Ovary (tissue), 9 donors: ENCODE measurements around the gene ZMIZ1. TPM values are rescaled to one million over a fixed set of nuclear protein-coding genes. Genes with fewer than 3 reads are reported as not detected.

Experiments used
- DNase-seq, 5 donors: peaks; one replicate each; pipeline ENCODE4 v3.0.0-alpha.2; 2019 to 2020
- H3K27ac ChIP-seq, 2 donors: fragments of 200-600 bp; one replicate each; pipeline versions ENCODE4 v1.5.1 to v1.8.0; 2019 to 2022
- H3K27me3 ChIP-seq: fragments of 200-600 bp; one replicate; pipeline ENCODE4 v1.8.0; 2022
- H3K36me3 ChIP-seq: fragments of 200-600 bp; sonication (generic); one replicate; pipeline ENCODE4 v1.5.1; 2019
- H3K4me1 ChIP-seq: one replicate; pipeline ENCODE4 v1.8.1; 2013; ENCODE audit warnings: mild to moderate bottlenecking, moderate library complexity; ENCODE audit not compliant: insufficient read depth
- H3K4me3 ChIP-seq: fragments of 200-600 bp; sonication (generic); one replicate; pipeline ENCODE4 v1.5.1; 2017
- H3K9me3 ChIP-seq, 2 donors: fragments of 200-600 bp in 1 of 2; sonication (generic) in 1 of 2; one replicate each; pipeline versions ENCODE4 v1.5.1 to v1.8.1; 2013 to 2019; ENCODE audit warnings: mild to moderate bottlenecking in 1 of 2, moderate library complexity in 1 of 2
- EP300 ChIP-seq: sonication (generic); formaldehyde crosslinking; IDR thresholded peaks from one replicate; pipeline ENCODE4 v1.6.1; 2017; ENCODE audit warnings: antibody characterized with exemption
- POLR2A ChIP-seq: fragments of 450-650 bp; IDR thresholded peaks from one replicate; pipeline ENCODE4 v1.6.1; 2017; ENCODE audit warnings: antibody characterized with exemption, mild to moderate bottlenecking, moderate library complexity
- WGBS, 3 donors: extraction: QIAGEN DNeasy Blood & Tissue Kit in 1 of 3; methylation state at CpG; one replicate each; pipeline versions ENCODE4 v1.1.5 to v1.1.7; 2013 to 2017; 5-methylcytosine and 5-hydroxymethylcytosine counted together
- intact Hi-C, 4 donors: fragments of 100-400 bp; cut with DNase I; formaldehyde crosslinking; loops; one replicate each; pipeline versions ENCODE4 v1.11.0 to v1.15.1; 2022 to 2023
- polyA plus RNA-seq, 2 donors: library from polyadenylated mRNA; stranded (reverse); fragments of 200-250 nt in 1 of 2; fragments of 350-450 nt in 1 of 2; fragmentation: Illumina TruSeq in 1 of 2; extraction: RNeasy Lipid Tissue Mini Kit (QIAGEN cat#74804) in 1 of 2; gene quantifications; one replicate each; pipeline ENCODE4 v1.2.3, GENCODE V29; 2013 to 2014
- total RNA-seq, 7 donors: library from RNA; depleted of rRNA in 2 of 7; stranded (reverse); fragments of >200 nt in 2 of 7; fragmentation: NEBNext Ultra II Directional in 3 of 7; extraction: Animal tissue kit (Norgen Biotek cat#: 25700) in 3 of 7; gene quantifications; one replicate each; pipeline versions ENCODE4 v1.1.0 to v1.2.4, GENCODE V29; 2016 to 2023
- TF ChIP-seq, protein P1 (sequence below), 3 donors: fragments of 450-650 bp in 2 of 3; fragments of 200-600 bp in 1 of 3; IDR thresholded peaks; one replicate each; pipeline versions ENCODE4 v1.5.1 to v1.8.0; 2016 to 2022; ENCODE audit warnings: antibody characterized with exemption in 3 of 3, mild to moderate bottlenecking in 1 of 3
- donor health status: DM: no; HTN: no; CAD: no; lungs with moderate emphysema.
- donor health status: DM: no; HTN: no; CAD: no.
- donor health status: Bipolar disorder and iron deficiency.
- donor health status: DM: yes; HTN: yes; CAD: no.
- donor health status: DM: no; HTN: no; CAD: no.
- donor health status: DM: yes; HTN: yes; CAD: no.

The ZMIZ1 gene
- total and polyA plus RNA-seq, 9 donors, result 30.3 to 117 (median 69.1) TPM

DNA sequence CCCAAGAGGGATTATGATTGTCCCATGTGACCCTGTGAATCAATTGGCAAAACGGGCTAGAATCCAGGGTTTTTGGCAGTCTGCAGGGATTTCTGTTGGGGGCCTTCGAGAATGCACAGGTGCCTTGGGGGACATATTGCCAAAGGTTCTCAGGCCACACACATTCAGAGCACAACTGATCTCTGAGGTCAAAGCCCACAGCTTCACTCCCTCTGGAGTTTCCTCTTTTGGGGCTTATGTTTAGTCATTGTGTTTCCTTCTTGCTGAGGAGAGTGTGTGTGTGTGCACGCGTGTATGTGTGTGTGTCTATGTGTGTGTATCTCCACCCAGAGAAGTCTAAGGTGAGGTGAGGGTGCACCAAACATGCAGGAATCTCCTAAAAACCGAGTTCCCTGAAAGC is 287.3 kb downstream of the ZMIZ1 start:
- Histone ChIP-seq H3K4me3 (no peak overlapping the region), H3K4me1 (no peaks in the 10 kb centered on the region), H3K9me3 (no peaks in the 10 kb centered on the region), H3K27me3 (no peaks in the 10 kb centered on the region), H3K27ac (no peak overlapping the region), H3K36me3 (no peaks in the 10 kb centered on the region)
- intact Hi-C loops, result no loop called here
- no peak for TF ChIP-seq EP300
- TF ChIP-seq, protein P1, sequence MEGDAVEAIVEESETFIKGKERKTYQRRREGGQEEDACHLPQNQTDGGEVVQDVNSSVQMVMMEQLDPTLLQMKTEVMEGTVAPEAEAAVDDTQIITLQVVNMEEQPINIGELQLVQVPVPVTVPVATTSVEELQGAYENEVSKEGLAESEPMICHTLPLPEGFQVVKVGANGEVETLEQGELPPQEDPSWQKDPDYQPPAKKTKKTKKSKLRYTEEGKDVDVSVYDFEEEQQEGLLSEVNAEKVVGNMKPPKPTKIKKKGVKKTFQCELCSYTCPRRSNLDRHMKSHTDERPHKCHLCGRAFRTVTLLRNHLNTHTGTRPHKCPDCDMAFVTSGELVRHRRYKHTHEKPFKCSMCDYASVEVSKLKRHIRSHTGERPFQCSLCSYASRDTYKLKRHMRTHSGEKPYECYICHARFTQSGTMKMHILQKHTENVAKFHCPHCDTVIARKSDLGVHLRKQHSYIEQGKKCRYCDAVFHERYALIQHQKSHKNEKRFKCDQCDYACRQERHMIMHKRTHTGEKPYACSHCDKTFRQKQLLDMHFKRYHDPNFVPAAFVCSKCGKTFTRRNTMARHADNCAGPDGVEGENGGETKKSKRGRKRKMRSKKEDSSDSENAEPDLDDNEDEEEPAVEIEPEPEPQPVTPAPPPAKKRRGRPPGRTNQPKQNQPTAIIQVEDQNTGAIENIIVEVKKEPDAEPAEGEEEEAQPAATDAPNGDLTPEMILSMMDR (IDR thresholded peaks at IDR 0.05), result no peak
- TF ChIP-seq POLR2A, result no peak
- 87 to 94% (median 87%) methylated on average over 5 of the region's 5 CpGs for WGBS, 3 donors
- no peak for DNase-seq

DNA sequence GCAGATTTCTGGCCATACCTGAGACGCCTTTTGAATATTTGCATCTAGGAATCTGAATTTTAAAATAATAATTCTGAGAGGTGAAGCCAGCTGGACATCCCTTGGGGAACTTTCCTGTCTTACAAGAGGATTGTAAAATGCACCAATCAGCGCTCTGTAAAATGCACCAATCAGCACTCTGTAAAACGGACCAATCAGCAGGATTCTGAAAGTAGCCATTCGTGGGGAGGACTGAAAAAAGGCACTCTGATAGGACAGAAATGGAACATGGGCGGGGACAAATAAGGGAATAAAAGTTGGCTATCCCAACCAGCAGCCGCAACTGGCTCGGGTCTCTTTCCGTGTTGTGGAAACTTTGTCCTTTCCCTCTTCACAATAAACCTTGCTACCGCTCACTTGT is 288.4 kb downstream of the ZMIZ1 start:
- WGBS, 3 donors, result 96 to 97% (median 97%) methylated on average over 9 of the region's 9 CpGs
- Histone ChIP-seq H3K4me1 (no peaks in the 10 kb centered on the region), H3K4me3 (no peak overlapping the region), H3K27me3 (no peaks in the 10 kb centered on the region), H3K9me3 (no peaks in the 10 kb centered on the region), H3K36me3 (no peaks in the 10 kb centered on the region), H3K27ac (no peak overlapping the region)
- TF ChIP-seq POLR2A, result no peak
- no peak for TF ChIP-seq EP300
- TF ChIP-seq, protein P1 (IDR thresholded peaks at IDR 0.05), result no peak
- intact Hi-C loops, result no loop called here
- no peak for DNase-seq

DNA sequence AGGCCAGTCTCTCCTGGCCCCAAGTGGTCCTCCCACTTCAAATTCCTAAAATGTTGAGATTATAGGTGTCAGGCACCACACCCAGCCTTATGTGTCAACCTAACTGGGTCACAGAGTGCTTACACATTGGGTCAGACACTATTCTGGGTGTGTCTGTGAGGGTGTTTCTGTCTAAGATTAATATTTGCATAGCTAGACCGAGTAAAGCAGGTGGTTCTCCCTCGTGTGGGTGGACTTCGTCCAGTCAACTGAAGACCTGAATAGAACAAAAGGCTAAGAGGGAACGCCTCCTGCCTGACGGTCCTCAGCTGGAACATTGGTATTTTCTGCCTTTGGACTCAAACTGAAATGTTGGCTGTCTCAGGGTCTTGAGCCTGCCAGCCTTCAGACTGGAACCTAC is 290.0 kb downstream of the ZMIZ1 start:
- no peak for DNase-seq
- intact Hi-C loops, result no loop called here
- TF ChIP-seq, protein P1 (IDR thresholded peaks at IDR 0.05), result no peak
- TF ChIP-seq EP300, result no peak
- no peak for TF ChIP-seq POLR2A
- Histone ChIP-seq H3K36me3 (no peaks in the 10 kb centered on the region), H3K27me3 (no peaks in the 10 kb centered on the region), H3K9me3 (no peaks in the 10 kb centered on the region), H3K4me1 (no peaks in the 10 kb centered on the region), H3K4me3 (no peak overlapping the region), H3K27ac (no peak overlapping the region)
- 63 to 71% (median 64%) methylated on average over 5 of the region's 5 CpGs for WGBS, 3 donors

DNA sequence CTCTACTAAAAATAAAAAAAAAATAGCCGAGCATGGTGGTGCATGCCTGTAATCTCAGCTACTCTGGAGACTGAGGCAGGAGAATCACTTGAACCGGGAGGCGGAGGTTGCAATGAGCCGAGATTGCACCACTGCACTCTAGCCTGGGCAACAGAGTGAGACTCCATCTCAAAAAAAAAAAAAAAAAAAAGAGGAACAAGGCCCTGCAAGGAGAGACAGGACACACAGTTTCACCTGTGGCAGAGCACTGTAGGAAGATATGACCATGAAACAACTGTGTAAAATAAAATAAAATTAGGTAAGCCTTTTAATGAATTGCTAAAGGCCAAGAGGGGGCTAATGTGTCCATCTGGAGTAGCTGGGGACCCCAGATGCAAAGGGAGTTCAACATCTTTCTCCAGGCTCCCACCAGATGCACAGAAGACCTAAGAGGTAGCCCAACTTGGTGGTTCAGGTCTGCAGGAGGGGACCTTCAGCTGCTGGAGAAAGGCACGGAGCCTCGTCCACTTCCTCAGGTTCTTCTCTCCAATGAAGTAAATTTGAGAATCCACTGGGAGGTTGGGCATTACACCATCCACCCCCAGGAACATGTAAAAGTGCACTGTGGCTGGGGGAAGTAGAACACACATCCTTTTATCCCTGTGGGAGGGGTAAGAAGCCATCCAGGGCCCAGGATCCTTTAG is 291.2 kb downstream of the ZMIZ1 start:
- no peaks in the 10 kb centered on the region for H3K36me3 ChIP-seq
- 88 to 97% (median 95%) methylated on average over 6 of the region's 6 CpGs for WGBS, 3 donors
- no peak overlapping the region for H3K4me3 ChIP-seq
- DNase-seq, result no peak
- no peak for TF ChIP-seq POLR2A
- TF ChIP-seq, protein P1 (IDR thresholded peaks at IDR 0.05), result no peak
- no peak for TF ChIP-seq EP300
- H3K27me3 ChIP-seq, result no peaks in the 10 kb centered on the region
- no peak overlapping the region for H3K27ac ChIP-seq
- intact Hi-C loops, result no loop called here
- H3K4me1 ChIP-seq, result no peaks in the 10 kb centered on the region
- no peaks in the 10 kb centered on the region for H3K9me3 ChIP-seq
